Left lung (tissue), 10 donors: Measurements from ENCODE around the gene HSBP1L1. TPM values are rescaled to one million over a fixed set of nuclear protein-coding genes. Genes with fewer than 3 reads are reported as not detected.
"Not testable (repeated sequence)": the region's sequence is repeated elsewhere in the genome, so short reads cannot be mapped to it uniquely, and the experiment has no call there.

ENCODE experiments used
- ATAC-seq: fragments of 200-7000 bp; cut with Tn5 transposase; one replicate; pipeline ENCODE4 v1.9.1; 2020; ENCODE audit warnings: moderate library complexity
- DNase-seq, 4 donors: peaks; one replicate each; pipeline ENCODE4 v3.0.0-alpha.2; 2013 to 2020
- H3K27ac ChIP-seq, 2 donors: fragments of 200-600 bp; sonication (generic) in 1 of 2; one replicate each; pipeline versions ENCODE4 v1.5.0 to v1.8.0; 2020 to 2021
- H3K27me3 ChIP-seq, 2 donors: fragments of 200-600 bp; sonication (generic) in 1 of 2; one replicate each; pipeline versions ENCODE4 v1.5.0 to v1.8.0; 2020 to 2021
- H3K36me3 ChIP-seq, 2 donors: fragments of 200-600 bp; sonication (generic) in 1 of 2; one replicate each; pipeline versions ENCODE4 v1.5.0 to v1.8.0; 2020 to 2021
- H3K4me1 ChIP-seq, 2 donors: fragments of 200-600 bp; one replicate each; pipeline ENCODE4 v1.8.0; 2021
- H3K4me3 ChIP-seq, 2 donors: fragments of 200-600 bp; sonication (generic) in 1 of 2; one replicate each; pipeline versions ENCODE4 v1.5.0 to v1.8.0; 2020 to 2021; ENCODE audit warnings: mild to moderate bottlenecking in 1 of 2
- H3K9me3 ChIP-seq, 2 donors: fragments of 200-600 bp; sonication (generic) in 1 of 2; one replicate each; pipeline versions ENCODE4 v1.5.0 to v1.8.0; 2020 to 2021
- intact Hi-C, 2 donors: fragments of 100-400 bp; cut with DNase I; formaldehyde crosslinking; loops; one replicate each; pipeline versions ENCODE4 v1.11.2 to v1.14.2; 2022
- polyA plus RNA-seq, 6 donors: library from polyadenylated mRNA; unstranded; fragments of 120-200 nt; gene quantifications; one replicate each; pipeline ENCODE4 v1.2.1, GENCODE V29; 2013; ENCODE audit not compliant: insufficient read length in 6 of 6
- total RNA-seq, 2 donors: library from RNA; stranded (reverse); fragmentation: NEBNext Ultra II Directional; extraction: Animal tissue kit (Norgen Biotek cat#: 25700); gene quantifications; one replicate each; pipeline ENCODE4 v1.2.1, GENCODE V29; 2021
- TF ChIP-seq, protein P1 (sequence below), 2 donors: fragments of 200-600 bp; sonication (generic) in 1 of 2; IDR thresholded peaks; one replicate each; pipeline versions ENCODE4 v1.5.0 to v1.8.0; 2021; ENCODE audit warnings: antibody characterized with exemption in 2 of 2
- donor health status: DM: no; HTN: yes; CAD: no.
- donor health status: DM: no; HTN: no; CAD: no.

HSBP1L1 gene
- total and polyA plus RNA-seq, 8 donors: 21.7 to 38.5 (median 26.5) TPM

DNA sequence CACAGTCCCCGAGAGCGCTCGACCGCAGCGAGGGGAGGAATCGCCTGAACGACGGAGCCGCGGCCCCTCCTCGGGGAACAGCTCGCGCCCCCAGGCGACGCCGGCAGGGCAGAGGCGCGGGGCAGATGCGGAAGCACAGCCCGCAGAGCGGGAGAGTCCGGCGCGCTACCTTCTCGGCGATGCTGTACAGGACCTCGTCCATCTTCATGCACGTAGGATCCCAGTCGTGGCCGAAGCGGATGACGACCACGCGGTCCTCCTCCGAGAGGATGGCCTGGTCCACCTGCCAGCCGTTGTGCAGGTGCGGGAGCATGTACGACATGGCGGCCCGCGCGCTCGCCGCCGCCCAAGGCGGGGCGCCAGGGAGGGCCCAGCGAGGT lies 23.6 kb downstream of the HSBP1L1 start:
- intact Hi-C loops: no loop called here
- peak overlapping the region; percentile 86 to 93 for H3K27ac ChIP-seq
- TF ChIP-seq, protein P1, sequence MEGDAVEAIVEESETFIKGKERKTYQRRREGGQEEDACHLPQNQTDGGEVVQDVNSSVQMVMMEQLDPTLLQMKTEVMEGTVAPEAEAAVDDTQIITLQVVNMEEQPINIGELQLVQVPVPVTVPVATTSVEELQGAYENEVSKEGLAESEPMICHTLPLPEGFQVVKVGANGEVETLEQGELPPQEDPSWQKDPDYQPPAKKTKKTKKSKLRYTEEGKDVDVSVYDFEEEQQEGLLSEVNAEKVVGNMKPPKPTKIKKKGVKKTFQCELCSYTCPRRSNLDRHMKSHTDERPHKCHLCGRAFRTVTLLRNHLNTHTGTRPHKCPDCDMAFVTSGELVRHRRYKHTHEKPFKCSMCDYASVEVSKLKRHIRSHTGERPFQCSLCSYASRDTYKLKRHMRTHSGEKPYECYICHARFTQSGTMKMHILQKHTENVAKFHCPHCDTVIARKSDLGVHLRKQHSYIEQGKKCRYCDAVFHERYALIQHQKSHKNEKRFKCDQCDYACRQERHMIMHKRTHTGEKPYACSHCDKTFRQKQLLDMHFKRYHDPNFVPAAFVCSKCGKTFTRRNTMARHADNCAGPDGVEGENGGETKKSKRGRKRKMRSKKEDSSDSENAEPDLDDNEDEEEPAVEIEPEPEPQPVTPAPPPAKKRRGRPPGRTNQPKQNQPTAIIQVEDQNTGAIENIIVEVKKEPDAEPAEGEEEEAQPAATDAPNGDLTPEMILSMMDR (IDR thresholded peaks at IDR 0.05): peak in 1 of 2 donors; percentile 21
- peak; percentile 65 to 91 (median 69) for DNase-seq
- peaks cover 10 to 49% of the 10 kb centered on the region in 2 donors for H3K4me1 ChIP-seq
- peak; percentile 78 for ATAC-seq
- peaks cover 0 to 20% of the 10 kb centered on the region in 2 donors for H3K36me3 ChIP-seq
- H3K4me3 ChIP-seq: peak overlapping the region; percentile 94 to 97
- no peaks in the 10 kb centered on the region for H3K9me3 ChIP-seq
- H3K27me3 ChIP-seq: no peaks in the 10 kb centered on the region

DNA sequence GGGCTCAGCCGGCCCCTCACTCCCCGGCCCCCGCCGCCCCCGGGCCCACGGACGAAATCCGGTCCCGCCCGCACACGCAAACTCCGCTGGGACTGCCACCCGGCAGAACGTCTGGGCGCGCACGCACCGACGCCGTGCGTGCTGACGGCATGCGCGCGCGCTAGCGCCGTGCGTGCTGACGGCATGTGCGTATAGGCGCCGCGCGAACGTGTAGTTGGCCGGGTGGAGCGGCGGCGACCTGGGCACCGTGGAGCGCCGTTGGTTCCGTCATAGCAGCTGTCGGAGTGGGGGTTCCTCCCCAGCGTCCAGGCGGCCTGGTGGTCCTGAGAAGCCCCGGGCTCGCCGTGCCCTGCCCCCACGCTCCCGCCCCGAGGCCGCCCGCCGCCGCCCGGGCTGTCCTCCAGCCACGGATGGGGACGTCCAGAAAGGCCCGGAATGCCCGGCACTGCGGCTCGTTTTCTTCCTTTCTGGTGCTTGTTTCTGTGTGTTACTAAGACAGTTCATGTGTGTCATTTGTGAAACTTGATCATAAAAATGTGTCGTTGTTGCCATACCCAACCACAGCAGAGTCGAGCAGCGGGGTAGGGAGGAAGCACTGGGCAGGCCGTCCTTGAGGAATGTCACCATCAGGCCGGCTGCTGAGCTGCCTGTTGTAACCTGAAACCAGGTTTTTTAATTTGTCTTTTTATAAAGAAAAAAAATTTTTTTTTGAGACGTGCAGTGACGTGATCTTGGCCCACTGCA lies 24.2 kb downstream of the HSBP1L1 start, which contains the start of gene TXNL4A:
TXNL4A (minus strand) TSS at position 113 of the 744 bp plus-strand sequence. CDS start 171 bp downstream, outside the sequence.
- intact Hi-C loops: no loop called here
- H3K27me3 ChIP-seq: no peaks in the 10 kb centered on the region
- H3K9me3 ChIP-seq: no peaks in the 10 kb centered on the region
- peak; percentile 99 for ATAC-seq
- peaks cover 10 to 44% of the 10 kb centered on the region in 2 donors for H3K4me1 ChIP-seq
- peak; percentile 85 to 96 (median 88) for DNase-seq
- TF ChIP-seq, protein P1 (IDR thresholded peaks at IDR 0.05): no peak
- H3K27ac ChIP-seq: peak within 1 kb of the TSS; percentile 86 to 93
- H3K4me3 ChIP-seq: peak within 1 kb of the TSS; percentile 94 to 97
- H3K36me3 ChIP-seq: peaks cover 0 to 20% of the 10 kb centered on the region in 2 donors

DNA sequence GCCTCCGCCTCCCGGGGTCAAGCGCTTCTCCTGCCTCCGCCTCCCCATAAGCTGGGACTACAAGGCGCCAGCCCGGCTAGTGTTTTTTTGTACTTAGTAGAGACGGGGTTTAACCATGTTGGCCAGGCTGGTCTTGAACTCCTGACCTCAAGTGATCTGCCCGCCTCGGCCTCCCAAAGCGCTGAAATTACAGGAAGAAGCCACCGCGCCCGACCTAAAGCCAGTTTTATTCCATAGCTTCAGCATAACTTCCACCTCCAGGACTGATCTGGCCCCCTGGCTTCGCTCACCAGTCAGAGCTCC lies 24.7 kb downstream of the HSBP1L1 start:
- intact Hi-C loops: no loop called here

DNA sequence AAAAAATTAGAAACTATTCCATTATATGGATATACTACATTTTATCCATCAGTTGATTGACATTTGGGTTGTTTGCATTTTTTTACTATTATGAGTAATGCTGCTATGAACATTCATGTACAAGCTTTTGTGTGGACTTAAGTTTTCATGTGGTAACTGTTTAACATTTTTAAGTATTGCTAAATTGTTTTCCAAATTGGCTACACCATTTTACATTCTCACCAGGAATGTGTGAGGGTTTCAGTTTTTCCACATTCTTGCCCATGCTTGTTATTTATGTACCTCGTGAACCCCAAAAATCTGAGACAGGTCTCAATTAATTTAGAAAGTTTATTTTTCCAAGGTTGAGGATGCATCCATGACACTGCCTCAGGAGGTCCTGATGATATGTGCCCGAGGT lies 27.1 kb downstream of the HSBP1L1 start:
- ATAC-seq (no peak), DNase-seq (no peak)
- H3K4me3 ChIP-seq: no peak overlapping the region
- no peak overlapping the region for H3K27ac ChIP-seq
- H3K27me3 ChIP-seq: no peaks in the 10 kb centered on the region
- H3K36me3 ChIP-seq: no peaks in the 10 kb centered on the region
- H3K9me3 ChIP-seq: no peaks in the 10 kb centered on the region
- TF ChIP-seq, protein P1 (IDR thresholded peaks at IDR 0.05): no peak
- H3K4me1 ChIP-seq: peaks cover 9 to 19% of the 10 kb centered on the region in 2 donors
- intact Hi-C loops: no loop called here

More for the DNA sequence above, 24.7 kb downstream of the HSBP1L1 start:
- H3K36me3 ChIP-seq: peaks cover 0 to 20% of the 10 kb centered on the region in 2 donors
- no peaks in the 10 kb centered on the region for H3K9me3 ChIP-seq
- TF ChIP-seq, protein P1 (IDR thresholded peaks at IDR 0.05): no peak
- H3K4me3 ChIP-seq: peak overlapping the region; percentile 94 to 97
- peak overlapping the region; percentile 86 to 93 for H3K27ac ChIP-seq
- ATAC-seq (no peak), DNase-seq (no peak)
- H3K27me3 ChIP-seq: no peaks in the 10 kb centered on the region
- peaks cover 10 to 40% of the 10 kb centered on the region in 2 donors for H3K4me1 ChIP-seq

DNA sequence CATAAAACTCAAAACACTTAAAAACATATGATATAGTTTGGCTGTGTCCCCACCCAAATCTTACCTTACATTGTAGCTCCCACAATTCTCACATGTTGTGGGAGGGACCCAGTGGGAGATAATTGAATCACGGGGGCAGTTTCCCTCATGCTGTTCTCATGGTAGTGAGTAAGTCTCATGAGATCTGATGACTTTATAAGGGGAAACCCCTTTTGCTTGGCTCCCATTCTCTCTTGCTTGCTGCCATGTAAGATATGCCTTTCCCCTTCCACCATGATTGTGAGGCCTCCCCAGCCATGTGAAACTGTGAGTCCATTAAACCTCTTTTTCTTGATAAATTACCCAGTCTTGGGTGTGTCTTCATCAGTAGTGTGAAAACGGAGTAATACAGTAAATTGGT lies 35.3 kb downstream of the HSBP1L1 start:
- H3K4me3 ChIP-seq, DNase-seq, intact Hi-C loops, H3K36me3 ChIP-seq, H3K27me3 ChIP-seq, H3K27ac ChIP-seq, ATAC-seq, H3K4me1 ChIP-seq: not testable (repeated sequence)
- H3K9me3 ChIP-seq: peaks cover 0 to 33% of the 10 kb centered on the region in 2 donors
